Loucy (cell line): Measurements from ENCODE around the gene TTC7B.

Experiments used
- CTCF ChIP-seq: fragments of 200-600 bp; sonication (generic); conservative IDR thresholded peaks from 2 replicates; pipeline ENCODE4 v1.5.1; 2014; ENCODE audit warnings: mild to moderate bottlenecking, antibody characterized with exemption, low read length
- EZH2phosphoT487 ChIP-seq: fragments of 200-600 bp; IDR thresholded peaks from 2 replicates; pipeline ENCODE4 v1.6.1; 2018; ENCODE audit warnings: antibody characterized with exemption, mild to moderate bottlenecking, moderate library complexity, borderline replicate concordance

- TF ChIP-seq CTCF = no peak
- TF ChIP-seq EZH2phosphoT487 = no peak
Observed at GRCh38 chr14:90619911-90620310, 196.3 kb downstream of the TTC7B start.
